HEK293 (cell line): ENCODE data around the gene APPBP2.
A peak's percentile ranks its signal among the peaks of the same experiment; 100 is the strongest.

Experiments
- CTCF ChIA-PET: fragments of 350-600 bp; formaldehyde crosslinking; extraction: SDS; loops from one replicate; lab custom pipeline; 2021; ENCODE audit warnings: antibody characterized with exemption; lab: Yijun Ruan, JAX
- POLR2A ChIA-PET: fragments of 300-600 bp; formaldehyde crosslinking; extraction: SDS; loops from one replicate; lab custom pipeline; 2020; ENCODE audit warnings: antibody characterized with exemption, inconsistent platforms; lab: Yijun Ruan, JAX
- H3K27ac ChIP-seq: fragments of 200-500 bp; sonication (Bioruptor generic); 2 replicates; pipeline ENCODE4 v1.5.1; 2014; ENCODE audit warnings: low read depth, low read length, control low read depth, inconsistent platforms; ENCODE audit errors: extremely low read depth
- H3K36me3 ChIP-seq, 2 experiments: fragments of 200-500 bp in 1 of 2; sonication (Bioruptor generic) in 1 of 2; 1 replicate in 1 of 2; 2 replicates in 1 of 2; pipeline ENCODE4 v1.5.1; 2014 to 2017; ENCODE audit warnings: inconsistent platforms in 2 of 2, low read length in 2 of 2; ENCODE audit not compliant: control insufficient read depth in 2 of 2, insufficient read depth in 1 of 2
- H3K4me1 ChIP-seq: fragments of 200-500 bp; sonication (Bioruptor generic); 2 replicates; pipeline ENCODE4 v1.5.1; 2014; ENCODE audit warnings: mild to moderate bottlenecking, low read length, inconsistent platforms; ENCODE audit not compliant: control insufficient read depth, insufficient read depth
- H3K4me3 ChIP-seq: 2 replicates; pipeline ENCODE4 v1.5.1; 2011; ENCODE audit warnings: low read depth, mild to moderate bottlenecking, control low read depth, low read length, moderate library complexity
- H3K9me3 ChIP-seq: fragments of 200-500 bp; sonication (Bioruptor generic); 2 replicates; pipeline ENCODE4 v1.5.1; 2014; ENCODE audit warnings: low read depth, low read length, inconsistent platforms; ENCODE audit not compliant: control insufficient read depth, insufficient read depth
- HOXC10 ChIP-seq: sonication (generic); formaldehyde crosslinking; IDR thresholded peaks from 2 replicates; pipeline ENCODE4 v1.8.1; 2023; ENCODE audit warnings: mild to moderate bottlenecking, missing genetic modification reagents
- KLF10 ChIP-seq: fragments of 450-650 bp; IDR thresholded peaks from 2 replicates; pipeline ENCODE4 v1.5.1; 2018; ENCODE audit warnings: missing biosample characterization, mild to moderate bottlenecking, missing genetic modification characterization
- KLF9 ChIP-seq: fragments of 450-650 bp; formaldehyde crosslinking; IDR thresholded peaks from 2 replicates; pipeline ENCODE4 v1.5.1; 2016; ENCODE audit warnings: missing biosample characterization, missing genetic modification characterization, low read depth
- MYNN ChIP-seq: fragments of 450-650 bp; formaldehyde crosslinking; IDR thresholded peaks from 2 replicates; pipeline ENCODE4 v1.5.1; 2016; ENCODE audit warnings: missing biosample characterization, missing genetic modification characterization, borderline replicate concordance
- SALL2 ChIP-seq: fragments of 450-650 bp; formaldehyde crosslinking; IDR thresholded peaks from 2 replicates; pipeline ENCODE4 v1.5.0; 2017; ENCODE audit warnings: missing biosample characterization, mild to moderate bottlenecking, missing genetic modification characterization, borderline replicate concordance
- SETDB1 ChIP-seq: IDR thresholded peaks from one replicate; pipeline ENCODE4 v1.6.1; 2017; ENCODE audit warnings: mild to moderate bottlenecking, low read length, moderate library complexity, mixed read lengths; ENCODE audit not compliant: insufficient read length
- SP7 ChIP-seq: fragments of 450-650 bp; formaldehyde crosslinking; IDR thresholded peaks from 2 replicates; pipeline ENCODE4 v1.5.1; 2016; ENCODE audit warnings: missing biosample characterization, missing genetic modification characterization
- ZFP69B ChIP-seq: fragments of 450-650 bp; formaldehyde crosslinking; IDR thresholded peaks from 2 replicates; pipeline ENCODE4 v1.5.1; 2016; ENCODE audit warnings: missing biosample characterization, missing genetic modification characterization
- ZNF138 ChIP-seq: fragments of 450-650 bp; formaldehyde crosslinking; IDR thresholded peaks from 2 replicates; pipeline ENCODE4 v1.5.1; 2016; ENCODE audit warnings: missing biosample characterization, missing genetic modification characterization, borderline replicate concordance
- ZNF155 ChIP-seq: fragments of 450-650 bp; formaldehyde crosslinking; IDR thresholded peaks from 2 replicates; pipeline ENCODE4 v1.5.1; 2016; ENCODE audit warnings: missing biosample characterization, missing genetic modification characterization
- ZNF169 ChIP-seq: fragments of 450-650 bp; formaldehyde crosslinking; IDR thresholded peaks from 2 replicates; pipeline ENCODE4 v1.5.1; 2016; ENCODE audit warnings: missing biosample characterization, missing genetic modification characterization
- ZNF221 ChIP-seq: fragments of 450-650 bp; formaldehyde crosslinking; IDR thresholded peaks from 2 replicates; pipeline ENCODE4 v1.5.1; 2017; ENCODE audit warnings: missing biosample characterization, missing genetic modification characterization, borderline replicate concordance
- ZNF24 ChIP-seq: fragments of 450-650 bp; formaldehyde crosslinking; IDR thresholded peaks from 2 replicates; pipeline ENCODE4 v1.5.1; 2016; ENCODE audit warnings: missing biosample characterization, missing genetic modification characterization
- ZNF324 ChIP-seq: fragments of 450-650 bp; formaldehyde crosslinking; IDR thresholded peaks from 2 replicates; pipeline ENCODE4 v1.5.1; 2016; ENCODE audit warnings: missing biosample characterization, missing genetic modification characterization
- ZNF473 ChIP-seq: fragments of 450-650 bp; formaldehyde crosslinking; IDR thresholded peaks from 2 replicates; pipeline ENCODE4 v1.5.1; 2017; ENCODE audit warnings: missing biosample characterization, missing genetic modification characterization
- ZNF501 ChIP-seq: fragments of 450-650 bp; formaldehyde crosslinking; IDR thresholded peaks from 2 replicates; pipeline ENCODE4 v1.5.1; 2016; ENCODE audit warnings: missing biosample characterization, missing genetic modification characterization
- ZNF629 ChIP-seq: fragments of 450-650 bp; formaldehyde crosslinking; IDR thresholded peaks from 2 replicates; pipeline ENCODE4 v1.5.1; 2017; ENCODE audit warnings: missing biosample characterization, missing genetic modification characterization
- ZNF660 ChIP-seq: fragments of 450-650 bp; IDR thresholded peaks from 2 replicates; pipeline ENCODE4 v1.5.1; 2018; ENCODE audit warnings: missing biosample characterization, mild to moderate bottlenecking, missing genetic modification characterization
- ZNF664 ChIP-seq: fragments of 450-650 bp; formaldehyde crosslinking; IDR thresholded peaks from 2 replicates; pipeline ENCODE4 v1.5.1; 2016; ENCODE audit warnings: missing biosample characterization, missing genetic modification characterization
- ZNF792 ChIP-seq: fragments of 450-650 bp; formaldehyde crosslinking; IDR thresholded peaks from 2 replicates; pipeline ENCODE4 v1.5.1; 2016; ENCODE audit warnings: missing biosample characterization, missing genetic modification characterization
- ZNF830 ChIP-seq: fragments of 450-650 bp; IDR thresholded peaks from 2 replicates; pipeline ENCODE4 v1.5.0; 2018; ENCODE audit warnings: missing biosample characterization, missing genetic modification characterization, low read depth, mild to moderate bottlenecking, moderate library complexity
- ZSCAN30 ChIP-seq: fragments of 450-650 bp; IDR thresholded peaks from 2 replicates; pipeline ENCODE4 v1.5.1; 2018; ENCODE audit warnings: missing biosample characterization, mild to moderate bottlenecking, missing genetic modification characterization, moderate library complexity
- TF ChIP-seq, protein P1 (sequence below): fragments of 450-650 bp; formaldehyde crosslinking; IDR thresholded peaks from 2 replicates; pipeline ENCODE4 v1.5.1; 2016; ENCODE audit warnings: missing biosample characterization, missing genetic modification characterization
- TF ChIP-seq, protein P2 (sequence below): fragments of 450-650 bp; formaldehyde crosslinking; IDR thresholded peaks from 2 replicates; pipeline ENCODE4 v1.5.1; 2016; ENCODE audit warnings: missing biosample characterization, missing genetic modification characterization
- TF ChIP-seq, protein P3 (sequence below): fragments of 450-650 bp; formaldehyde crosslinking; IDR thresholded peaks from 2 replicates; pipeline ENCODE4 v1.5.1; 2017; ENCODE audit warnings: missing biosample characterization, missing genetic modification characterization

Gene APPBP2

GRCh38 chr17:60396412-60396811, 129.6 kb downstream of the APPBP2 start:
- no peak overlapping the region for H3K4me3 ChIP-seq
- POLR2A ChIA-PET = interaction anchor here (0.6 kb wide), 1 partner anchor 432 kb away, joined by 3 read pairs; no protein-coding TSS in a partner anchor
- no peaks in the 10 kb centered on the region for H3K9me3 ChIP-seq
- TF ChIP-seq ZNF155 (tag by site-specific recombination) = no peak
- no peak for TF ChIP-seq SETDB1
- no peak for TF ChIP-seq KLF9 (tag by site-specific recombination)
- TF ChIP-seq SALL2 (tag by site-specific recombination) = no peak
- TF ChIP-seq, protein P1, sequence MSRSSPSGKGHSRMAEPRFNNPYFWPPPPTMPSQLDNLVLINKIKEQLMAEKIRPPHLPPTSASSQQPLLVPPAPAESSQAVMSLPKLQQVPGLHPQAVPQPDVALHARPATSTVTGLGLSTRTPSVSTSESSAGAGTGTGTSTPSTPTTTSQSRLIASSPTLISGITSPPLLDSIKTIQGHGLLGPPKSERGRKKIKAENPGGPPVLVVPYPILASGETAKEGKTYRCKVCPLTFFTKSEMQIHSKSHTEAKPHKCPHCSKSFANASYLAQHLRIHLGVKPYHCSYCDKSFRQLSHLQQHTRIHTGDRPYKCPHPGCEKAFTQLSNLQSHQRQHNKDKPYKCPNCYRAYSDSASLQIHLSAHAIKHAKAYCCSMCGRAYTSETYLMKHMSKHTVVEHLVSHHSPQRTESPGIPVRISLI (tag by site-specific recombination) = no peak
- no peak for TF ChIP-seq ZNF792 (tag by site-specific recombination)
- TF ChIP-seq ZNF629 (tag by site-specific recombination) = no peak
- no peak for TF ChIP-seq ZNF664 (tag by site-specific recombination)
- no peak for TF ChIP-seq ZNF501 (tag by site-specific recombination)
- TF ChIP-seq ZSCAN30 = no peak
- no peak for TF ChIP-seq KLF10 (tag by site-specific recombination)
- TF ChIP-seq ZFP69B (tag by site-specific recombination) = no peak
- TF ChIP-seq ZNF221 (tag by site-specific recombination) = no peak
- no peak for TF ChIP-seq ZNF660 (tag by site-specific recombination)
- no peak for TF ChIP-seq HOXC10
- no peak for TF ChIP-seq ZNF324
- no peak for TF ChIP-seq MYNN (tag by site-specific recombination)
- no peak for TF ChIP-seq ZNF830 (tag by site-specific recombination)
- TF ChIP-seq, all 188 proteins: peak for 0
- Histone ChIP-seq H3K36me3 (no peaks in the 10 kb centered on the region), H3K4me1 (no peaks in the 10 kb centered on the region), H3K27ac (no peak overlapping the region)
- CTCF ChIA-PET = no interaction called here

- Histone ChIP-seq H3K36me3 (no peaks in the 10 kb centered on the region), H3K4me3 (no peak overlapping the region), H3K9me3 (no peaks in the 10 kb centered on the region), H3K27ac (no peak overlapping the region), H3K4me1 (0 out of 2 replicates have a peak, but pooled peaks cover 2% of the 10 kb centered on the region)
- POLR2A ChIA-PET = interaction anchor here (0.6 kb wide), 1 partner anchor 431 kb away, joined by 3 read pairs; no protein-coding TSS in a partner anchor
- TF ChIP-seq ZNF138 (tag by site-specific recombination) (no peak), ZNF24 (tag by site-specific recombination) (no peak), ZNF473 (tag by site-specific recombination) (no peak), ZNF169 (tag by site-specific recombination) (no peak), SP7 (tag by site-specific recombination) (peak; percentile 94)
- TF ChIP-seq, protein P2, sequence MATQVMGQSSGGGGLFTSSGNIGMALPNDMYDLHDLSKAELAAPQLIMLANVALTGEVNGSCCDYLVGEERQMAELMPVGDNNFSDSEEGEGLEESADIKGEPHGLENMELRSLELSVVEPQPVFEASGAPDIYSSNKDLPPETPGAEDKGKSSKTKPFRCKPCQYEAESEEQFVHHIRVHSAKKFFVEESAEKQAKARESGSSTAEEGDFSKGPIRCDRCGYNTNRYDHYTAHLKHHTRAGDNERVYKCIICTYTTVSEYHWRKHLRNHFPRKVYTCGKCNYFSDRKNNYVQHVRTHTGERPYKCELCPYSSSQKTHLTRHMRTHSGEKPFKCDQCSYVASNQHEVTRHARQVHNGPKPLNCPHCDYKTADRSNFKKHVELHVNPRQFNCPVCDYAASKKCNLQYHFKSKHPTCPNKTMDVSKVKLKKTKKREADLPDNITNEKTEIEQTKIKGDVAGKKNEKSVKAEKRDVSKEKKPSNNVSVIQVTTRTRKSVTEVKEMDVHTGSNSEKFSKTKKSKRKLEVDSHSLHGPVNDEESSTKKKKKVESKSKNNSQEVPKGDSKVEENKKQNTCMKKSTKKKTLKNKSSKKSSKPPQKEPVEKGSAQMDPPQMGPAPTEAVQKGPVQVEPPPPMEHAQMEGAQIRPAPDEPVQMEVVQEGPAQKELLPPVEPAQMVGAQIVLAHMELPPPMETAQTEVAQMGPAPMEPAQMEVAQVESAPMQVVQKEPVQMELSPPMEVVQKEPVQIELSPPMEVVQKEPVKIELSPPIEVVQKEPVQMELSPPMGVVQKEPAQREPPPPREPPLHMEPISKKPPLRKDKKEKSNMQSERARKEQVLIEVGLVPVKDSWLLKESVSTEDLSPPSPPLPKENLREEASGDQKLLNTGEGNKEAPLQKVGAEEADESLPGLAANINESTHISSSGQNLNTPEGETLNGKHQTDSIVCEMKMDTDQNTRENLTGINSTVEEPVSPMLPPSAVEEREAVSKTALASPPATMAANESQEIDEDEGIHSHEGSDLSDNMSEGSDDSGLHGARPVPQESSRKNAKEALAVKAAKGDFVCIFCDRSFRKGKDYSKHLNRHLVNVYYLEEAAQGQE (tag by site-specific recombination) = no peak
- TF ChIP-seq, protein P3, sequence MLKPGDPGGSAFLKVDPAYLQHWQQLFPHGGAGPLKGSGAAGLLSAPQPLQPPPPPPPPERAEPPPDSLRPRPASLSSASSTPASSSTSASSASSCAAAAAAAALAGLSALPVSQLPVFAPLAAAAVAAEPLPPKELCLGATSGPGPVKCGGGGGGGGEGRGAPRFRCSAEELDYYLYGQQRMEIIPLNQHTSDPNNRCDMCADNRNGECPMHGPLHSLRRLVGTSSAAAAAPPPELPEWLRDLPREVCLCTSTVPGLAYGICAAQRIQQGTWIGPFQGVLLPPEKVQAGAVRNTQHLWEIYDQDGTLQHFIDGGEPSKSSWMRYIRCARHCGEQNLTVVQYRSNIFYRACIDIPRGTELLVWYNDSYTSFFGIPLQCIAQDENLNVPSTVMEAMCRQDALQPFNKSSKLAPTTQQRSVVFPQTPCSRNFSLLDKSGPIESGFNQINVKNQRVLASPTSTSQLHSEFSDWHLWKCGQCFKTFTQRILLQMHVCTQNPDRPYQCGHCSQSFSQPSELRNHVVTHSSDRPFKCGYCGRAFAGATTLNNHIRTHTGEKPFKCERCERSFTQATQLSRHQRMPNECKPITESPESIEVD (tag by site-specific recombination) = peak; percentile 5
- CTCF ChIA-PET = no interaction called here
These were observed 130.5 kb downstream of the APPBP2 start for GRCh38 chr17:60395508-60396065.
